ENCODE results near the gene TMC4. TPM values are rescaled to one million over a fixed set of nuclear protein-coding genes. Genes with fewer than 3 reads are reported as not detected.

TMC4 gene
- total RNA-seq, 1 experiment from 2014 or later, result 13.4 TPM

- H3K4me1 ChIP-seq (ENCODE audit: insufficient read depth, low read length), result no peaks in the 10 kb centered on the region
- POLR2A ChIA-PET (ENCODE audit: unreplicated experiment), result no interaction called here
- no peak overlapping the region for H3K9ac ChIP-seq (ENCODE audit: low read length)
- no peaks in the 10 kb centered on the region for H3K9me2 ChIP-seq (replicated peaks; ENCODE audit: low read length)
- H3F3A ChIP-seq (ENCODE audit: low read length, unreplicated experiment), result no peaks in the 10 kb centered on the region
- intact Hi-C loops (cut with micrococcal nuclease), result no loop called here
- H3K36me3 ChIP-seq (ENCODE audit: low read depth, low read length), result peaks cover 79% of the 10 kb centered on the region
- no peaks in the 10 kb centered on the region for H3K9me3 ChIP-seq (ENCODE audit: low read length)
- no peak overlapping the region for H2AFZ ChIP-seq (ENCODE audit: low read length)
- peaks cover 23% of the 10 kb centered on the region for H3K79me2 ChIP-seq (ENCODE audit: low read length)
- no TSS peak for BruUV-seq (replicated peaks)
- no peak overlapping the region for H3K4me2 ChIP-seq (ENCODE audit: low read length)
- no peaks in the 10 kb centered on the region for H3K27me3 ChIP-seq (ENCODE audit: low read length)
- H4K20me1 ChIP-seq (ENCODE audit: low read length), result peaks cover 18% of the 10 kb centered on the region
- CTCF ChIA-PET, result no interaction called here
- ATAC-seq (no peak), DNase-seq (no peak)
- H3K27ac ChIP-seq (ENCODE audit: low read length), result no peak overlapping the region
- H3K4me3 ChIP-seq (ENCODE audit: low read length), result no peak overlapping the region
- TF ChIP-seq EZH2phosphoT487 (IDR thresholded peaks at IDR 0.05; ENCODE audit: borderline replicate concordance, low read length) (no peak), CTCF (conservative IDR thresholded peaks at IDR 0.05; ENCODE audit: low read depth, low read length) (no peak), EZH2 (IDR thresholded peaks at IDR 0.05; ENCODE audit: low read length, unreplicated experiment) (no peak)
These were observed 27.3 kb downstream of the TMC4 start for GRCh38 chr19:54145541-54146158.

- no peaks in the 10 kb centered on the region for H3F3A ChIP-seq (ENCODE audit: low read length, unreplicated experiment)
- H3K4me3 ChIP-seq (ENCODE audit: low read length), result no peak overlapping the region
- H4K20me1 ChIP-seq (ENCODE audit: low read length), result peaks cover 40% of the 10 kb centered on the region
- H3K27ac ChIP-seq (ENCODE audit: low read length), result no peak overlapping the region
- POLR2A ChIA-PET (ENCODE audit: unreplicated experiment), result no interaction called here
- no peaks in the 10 kb centered on the region for H3K27me3 ChIP-seq (ENCODE audit: low read length)
- no peak overlapping the region for H3K9ac ChIP-seq (ENCODE audit: low read length)
- H3K4me2 ChIP-seq (ENCODE audit: low read length), result no peak overlapping the region
- H3K79me2 ChIP-seq (ENCODE audit: low read length), result peaks cover 54% of the 10 kb centered on the region
- no TSS peak for BruUV-seq (replicated peaks)
- intact Hi-C loops (cut with micrococcal nuclease), result no loop called here
- DNase-seq, result no peak
- TF ChIP-seq EZH2phosphoT487 (IDR thresholded peaks at IDR 0.05; ENCODE audit: borderline replicate concordance, low read length) (no peak), EZH2 (IDR thresholded peaks at IDR 0.05; ENCODE audit: low read length, unreplicated experiment) (no peak), CTCF (conservative IDR thresholded peaks at IDR 0.05; ENCODE audit: low read depth, low read length) (no peak)
- no peak for ATAC-seq
- peaks cover 14% of the 10 kb centered on the region; the same call in 1 of the 2 replicates for H3K4me1 ChIP-seq (ENCODE audit: insufficient read depth, low read length)
- no peaks in the 10 kb centered on the region for H3K9me3 ChIP-seq (ENCODE audit: low read length)
- H3K9me2 ChIP-seq (replicated peaks; ENCODE audit: low read length), result no peaks in the 10 kb centered on the region
- CTCF ChIA-PET, result no interaction called here
- no peak overlapping the region for H2AFZ ChIP-seq (ENCODE audit: low read length)
- H3K36me3 ChIP-seq (ENCODE audit: low read depth, low read length), result peaks cover 66% of the 10 kb centered on the region
These were observed 30.7 kb downstream of the TMC4 start for GRCh38 chr19:54142166-54142780.

- Histone ChIP-seq H2AFZ (ENCODE audit: low read length) (no peak overlapping the region), H4K20me1 (ENCODE audit: low read length) (peaks cover 40% of the 10 kb centered on the region), H3F3A (ENCODE audit: low read length, unreplicated experiment) (no peaks in the 10 kb centered on the region), H3K4me1 (ENCODE audit: insufficient read depth, low read length) (peaks cover 14% of the 10 kb centered on the region; the same call in 1 of the 2 replicates), H3K9me3 (ENCODE audit: low read length) (no peaks in the 10 kb centered on the region), H3K9ac (ENCODE audit: low read length) (no peak overlapping the region), H3K27ac (ENCODE audit: low read length) (no peak overlapping the region), H3K4me3 (ENCODE audit: low read length) (no peak overlapping the region), H3K27me3 (ENCODE audit: low read length) (no peaks in the 10 kb centered on the region), H3K9me2 (replicated peaks; ENCODE audit: low read length) (no peaks in the 10 kb centered on the region), H3K4me2 (ENCODE audit: low read length) (no peak overlapping the region), H3K79me2 (ENCODE audit: low read length) (peaks cover 54% of the 10 kb centered on the region), H3K36me3 (ENCODE audit: low read depth, low read length) (peaks cover 57% of the 10 kb centered on the region)
- no TSS peak for BruUV-seq (replicated peaks)
- ATAC-seq, result no peak
- CTCF ChIA-PET, result no interaction called here
- intact Hi-C loops (cut with micrococcal nuclease), result no loop called here
- no peak for TF ChIP-seq CTCF (conservative IDR thresholded peaks at IDR 0.05; ENCODE audit: low read depth, low read length)
- TF ChIP-seq EZH2phosphoT487 (IDR thresholded peaks at IDR 0.05; ENCODE audit: borderline replicate concordance, low read length), result no peak
- no peak for TF ChIP-seq EZH2 (IDR thresholded peaks at IDR 0.05; ENCODE audit: low read length, unreplicated experiment)
- POLR2A ChIA-PET (ENCODE audit: unreplicated experiment), result no interaction called here
- no peak for DNase-seq
These were observed 31.6 kb downstream of the TMC4 start for GRCh38 chr19:54141356-54141755.

Data from PC-3 (cell line).